Upper lobe of left lung (tissue), 4 donors: ENCODE results near the gene FYN.

Experiments
- POLR2A ChIP-seq, 4 donors: fragments of 450-650 bp; IDR thresholded peaks; one replicate each; pipeline ENCODE4 v1.5.1; 2016 to 2017; ENCODE audit warnings: antibody characterized with exemption in 4 of 4, mild to moderate bottlenecking in 2 of 4
- POLR2AphosphoS5 ChIP-seq, 2 donors: sonication (generic); formaldehyde crosslinking; IDR thresholded peaks; one replicate each; pipeline ENCODE4 v1.5.1; 2017; ENCODE audit warnings: antibody characterized with exemption in 2 of 2
- TF ChIP-seq, protein P1 (sequence below), 6 experiments: fragments of 450-650 bp in 4 of 6; fragments of 200-600 bp in 2 of 6; sonication (generic) in 2 of 6; IDR thresholded peaks; one replicate each; pipeline ENCODE4 v1.5.1; 2016 to 2019; ENCODE audit warnings: antibody characterized with exemption in 6 of 6

DNA sequence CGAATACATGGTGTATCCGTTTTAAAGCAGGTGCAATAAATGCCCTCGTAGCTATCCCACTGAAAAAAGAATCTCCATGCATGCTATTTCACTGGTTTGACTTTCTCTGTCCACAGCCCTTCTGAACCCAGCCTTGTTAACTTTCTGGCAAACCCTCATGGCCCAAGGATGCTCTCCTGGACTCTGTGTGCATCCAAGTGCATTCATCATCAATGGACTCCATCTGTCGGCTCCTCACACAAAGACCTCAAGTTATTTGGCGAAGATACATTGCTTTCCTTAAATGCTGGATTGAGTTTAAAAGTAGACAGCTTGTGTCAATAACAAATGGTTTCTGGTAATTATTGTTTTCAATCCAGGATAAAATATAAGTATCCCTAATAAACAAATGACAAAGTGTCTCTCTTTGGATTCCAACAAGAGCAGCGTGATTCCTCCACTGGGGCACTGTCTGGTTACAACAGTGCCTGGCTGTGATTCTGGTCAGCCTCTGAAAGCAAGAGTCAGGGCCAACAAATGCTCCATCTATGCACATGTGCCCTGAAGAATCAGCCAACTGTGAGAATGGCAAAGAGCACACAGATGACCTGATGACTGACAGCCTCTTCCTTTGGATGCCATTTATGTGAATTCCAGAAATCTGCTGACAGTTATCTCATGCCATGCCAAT is 55.7 kb downstream of the FYN start:
- TF ChIP-seq, protein P1, sequence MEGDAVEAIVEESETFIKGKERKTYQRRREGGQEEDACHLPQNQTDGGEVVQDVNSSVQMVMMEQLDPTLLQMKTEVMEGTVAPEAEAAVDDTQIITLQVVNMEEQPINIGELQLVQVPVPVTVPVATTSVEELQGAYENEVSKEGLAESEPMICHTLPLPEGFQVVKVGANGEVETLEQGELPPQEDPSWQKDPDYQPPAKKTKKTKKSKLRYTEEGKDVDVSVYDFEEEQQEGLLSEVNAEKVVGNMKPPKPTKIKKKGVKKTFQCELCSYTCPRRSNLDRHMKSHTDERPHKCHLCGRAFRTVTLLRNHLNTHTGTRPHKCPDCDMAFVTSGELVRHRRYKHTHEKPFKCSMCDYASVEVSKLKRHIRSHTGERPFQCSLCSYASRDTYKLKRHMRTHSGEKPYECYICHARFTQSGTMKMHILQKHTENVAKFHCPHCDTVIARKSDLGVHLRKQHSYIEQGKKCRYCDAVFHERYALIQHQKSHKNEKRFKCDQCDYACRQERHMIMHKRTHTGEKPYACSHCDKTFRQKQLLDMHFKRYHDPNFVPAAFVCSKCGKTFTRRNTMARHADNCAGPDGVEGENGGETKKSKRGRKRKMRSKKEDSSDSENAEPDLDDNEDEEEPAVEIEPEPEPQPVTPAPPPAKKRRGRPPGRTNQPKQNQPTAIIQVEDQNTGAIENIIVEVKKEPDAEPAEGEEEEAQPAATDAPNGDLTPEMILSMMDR (IDR thresholded peaks at IDR 0.05): no peak
- no peak for TF ChIP-seq POLR2A (IDR thresholded peaks at IDR 0.05)
- TF ChIP-seq POLR2AphosphoS5 (IDR thresholded peaks at IDR 0.05): no peak
